Sigmoid colon (tissue), 4 donors: ENCODE data around the gene IL1RAPL1.

Experiments
- EP300 ChIP-seq, 4 donors: sonication (generic); formaldehyde crosslinking; IDR thresholded peaks; one replicate each; pipeline ENCODE4 v1.6.1; 2017; ENCODE audit warnings: antibody characterized with exemption in 4 of 4
- POLR2AphosphoS5 ChIP-seq, 4 donors: sonication (generic); formaldehyde crosslinking; IDR thresholded peaks; one replicate each; pipeline ENCODE4 v1.6.1; 2017; ENCODE audit warnings: antibody characterized with exemption in 4 of 4
- TF ChIP-seq, protein P1 (sequence below), 4 experiments: fragments of 450-650 bp in 3 of 4; fragments of 200-600 bp in 1 of 4; IDR thresholded peaks; one replicate each; pipeline ENCODE4 v1.5.1; 2016 to 2019; ENCODE audit warnings: antibody characterized with exemption in 4 of 4, mild to moderate bottlenecking in 3 of 4, moderate library complexity in 2 of 4

DNA sequence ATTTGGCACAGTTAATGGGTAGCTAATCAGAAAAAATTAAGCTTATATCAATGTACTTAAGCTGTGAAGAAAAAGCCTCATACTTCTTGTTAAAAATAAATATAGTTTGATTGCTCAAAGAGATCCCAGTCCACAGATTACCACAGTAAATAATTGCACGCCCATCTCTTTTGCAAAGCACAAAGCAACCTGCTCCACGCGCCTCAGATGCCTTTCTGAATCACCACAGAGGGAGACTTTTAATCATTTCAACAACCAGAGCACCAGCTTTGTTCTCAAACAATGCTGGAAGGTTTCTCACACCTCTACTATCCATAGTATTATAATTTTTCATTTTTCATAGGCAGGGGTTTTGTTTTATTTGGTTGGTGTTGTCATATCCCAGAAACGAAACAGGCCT, 1289.5 kb downstream of the IL1RAPL1 start:
- TF ChIP-seq, protein P1, sequence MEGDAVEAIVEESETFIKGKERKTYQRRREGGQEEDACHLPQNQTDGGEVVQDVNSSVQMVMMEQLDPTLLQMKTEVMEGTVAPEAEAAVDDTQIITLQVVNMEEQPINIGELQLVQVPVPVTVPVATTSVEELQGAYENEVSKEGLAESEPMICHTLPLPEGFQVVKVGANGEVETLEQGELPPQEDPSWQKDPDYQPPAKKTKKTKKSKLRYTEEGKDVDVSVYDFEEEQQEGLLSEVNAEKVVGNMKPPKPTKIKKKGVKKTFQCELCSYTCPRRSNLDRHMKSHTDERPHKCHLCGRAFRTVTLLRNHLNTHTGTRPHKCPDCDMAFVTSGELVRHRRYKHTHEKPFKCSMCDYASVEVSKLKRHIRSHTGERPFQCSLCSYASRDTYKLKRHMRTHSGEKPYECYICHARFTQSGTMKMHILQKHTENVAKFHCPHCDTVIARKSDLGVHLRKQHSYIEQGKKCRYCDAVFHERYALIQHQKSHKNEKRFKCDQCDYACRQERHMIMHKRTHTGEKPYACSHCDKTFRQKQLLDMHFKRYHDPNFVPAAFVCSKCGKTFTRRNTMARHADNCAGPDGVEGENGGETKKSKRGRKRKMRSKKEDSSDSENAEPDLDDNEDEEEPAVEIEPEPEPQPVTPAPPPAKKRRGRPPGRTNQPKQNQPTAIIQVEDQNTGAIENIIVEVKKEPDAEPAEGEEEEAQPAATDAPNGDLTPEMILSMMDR (IDR thresholded peaks at IDR 0.05): no peak
- TF ChIP-seq EP300 (IDR thresholded peaks at IDR 0.05) (no peak), POLR2AphosphoS5 (IDR thresholded peaks at IDR 0.05) (no peak)
